Stimulated activated effector memory CD8-positive, alpha-beta T cell treated with anti-CD3 and anti-CD28 coated beads, Interleukin-12 subunit alpha, Interleukin-12 subunit beta, amount 100 ng/mL, for 72 hours (primary cell): ENCODE results near the gene PLEKHG4B.
"Not testable (repeated sequence)": the region's sequence is repeated elsewhere in the genome, so short reads cannot be mapped to it uniquely, and the experiment has no call there.

ENCODE experiments used
- ATAC-seq: fragments of 150-1000 bp; cut with Tn5 transposase; 2 replicates; pipeline ENCODE4 v1.10.0; 2021
- DNase-seq, 2 donors: peaks; one replicate each; pipeline ENCODE4 v3.0.0; 2021 to 2022; ENCODE audit warnings: low spot score in 2 of 2
- H3K27ac Mint-ChIP-seq: one replicate; pipeline ENCODE4 v1.8.0; 2022; ENCODE audit warnings: mild to moderate bottlenecking, mixed read lengths
- H3K36me3 Mint-ChIP-seq: one replicate; pipeline ENCODE4 v1.8.0; 2022; ENCODE audit warnings: mild to moderate bottlenecking, mixed read lengths
- H3K4me1 Mint-ChIP-seq: one replicate; pipeline ENCODE4 v1.8.0; 2022; ENCODE audit warnings: mixed read lengths
- H3K4me3 Mint-ChIP-seq: one replicate; pipeline ENCODE4 v1.8.0; 2022; ENCODE audit warnings: mild to moderate bottlenecking, mixed read lengths
- H3K9me3 Mint-ChIP-seq: one replicate; pipeline ENCODE4 v1.8.0; 2022; ENCODE audit warnings: mixed read lengths

PLEKHG4B gene

GRCh38 chr5:99815-100214 lies 7.8 kb downstream of the PLEKHG4B start:
- no peak overlapping the region for H3K4me3 Mint-ChIP-seq
- H3K4me1 Mint-ChIP-seq, result no peaks in the 10 kb centered on the region
- DNase-seq (no peak), ATAC-seq (no peak)
- no peak overlapping the region for H3K27ac Mint-ChIP-seq
- no peaks in the 10 kb centered on the region for H3K9me3 Mint-ChIP-seq
- no peaks in the 10 kb centered on the region for H3K36me3 Mint-ChIP-seq

GRCh38 chr5:102411-103043 lies 10.6 kb downstream of the PLEKHG4B start:
- DNase-seq (no peak), ATAC-seq (no peak)
- Mint-ChIP-seq H3K9me3 (no peaks in the 10 kb centered on the region), H3K4me3 (no peak overlapping the region), H3K27ac (no peak overlapping the region), H3K36me3 (no peaks in the 10 kb centered on the region), H3K4me1 (no peaks in the 10 kb centered on the region)

GRCh38 chr5:104106-104505 lies 12.1 kb downstream of the PLEKHG4B start:
- DNase-seq, H3K9me3 Mint-ChIP-seq, H3K36me3 Mint-ChIP-seq, H3K4me3 Mint-ChIP-seq, ATAC-seq, H3K4me1 Mint-ChIP-seq, H3K27ac Mint-ChIP-seq: not testable (repeated sequence)

GRCh38 chr5:104778-105296 lies 12.9 kb downstream of the PLEKHG4B start:
- DNase-seq, result no peak
- no peaks in the 10 kb centered on the region for H3K9me3 Mint-ChIP-seq
- no peaks in the 10 kb centered on the region for H3K36me3 Mint-ChIP-seq
- no peak overlapping the region for H3K4me3 Mint-ChIP-seq
- no peaks in the 10 kb centered on the region for H3K4me1 Mint-ChIP-seq
- no peak overlapping the region for H3K27ac Mint-ChIP-seq
- no peak for ATAC-seq

GRCh38 chr5:105504-106070 lies 13.6 kb downstream of the PLEKHG4B start:
- no peak overlapping the region for H3K4me3 Mint-ChIP-seq
- H3K36me3 Mint-ChIP-seq, result no peaks in the 10 kb centered on the region
- no peaks in the 10 kb centered on the region for H3K4me1 Mint-ChIP-seq
- ATAC-seq, result no peak
- H3K9me3 Mint-ChIP-seq, result peaks cover 3% of the 10 kb centered on the region
- DNase-seq, result no peak
- no peak overlapping the region for H3K27ac Mint-ChIP-seq

- Mint-ChIP-seq H3K36me3 (no peaks in the 10 kb centered on the region), H3K9me3 (peaks cover 3% of the 10 kb centered on the region), H3K4me1 (no peaks in the 10 kb centered on the region), H3K27ac (no peak overlapping the region), H3K4me3 (no peak overlapping the region)
- ATAC-seq (no peak), DNase-seq (no peak)
Measured at GRCh38 chr5:106587-106986, 14.6 kb downstream of the PLEKHG4B start.

GRCh38 chr5:107526-107925 lies 15.6 kb downstream of the PLEKHG4B start:
- no peak for DNase-seq

GRCh38 chr5:109826-110225 lies 17.9 kb downstream of the PLEKHG4B start:
- Mint-ChIP-seq H3K9me3 (peaks cover 3% of the 10 kb centered on the region), H3K4me3 (no peak overlapping the region), H3K4me1 (no peaks in the 10 kb centered on the region)

More at GRCh38 chr5:107526-107925, 15.6 kb downstream of the PLEKHG4B start:
- no peak overlapping the region for H3K4me3 Mint-ChIP-seq
- H3K9me3 Mint-ChIP-seq, result peaks cover 3% of the 10 kb centered on the region
- no peaks in the 10 kb centered on the region for H3K4me1 Mint-ChIP-seq
- H3K27ac Mint-ChIP-seq, result no peak overlapping the region
- no peaks in the 10 kb centered on the region for H3K36me3 Mint-ChIP-seq
- ATAC-seq, result no peak

GRCh38 chr5:110270-110888 lies 18.4 kb downstream of the PLEKHG4B start:
- ATAC-seq (no peak), DNase-seq (no peak)
- Mint-ChIP-seq H3K4me3 (no peak overlapping the region), H3K27ac (no peak overlapping the region), H3K9me3 (peaks cover 3% of the 10 kb centered on the region), H3K36me3 (no peaks in the 10 kb centered on the region), H3K4me1 (no peaks in the 10 kb centered on the region)

More at GRCh38 chr5:109826-110225, 17.9 kb downstream of the PLEKHG4B start:
- H3K36me3 Mint-ChIP-seq, result no peaks in the 10 kb centered on the region
- ATAC-seq, result no peak
- DNase-seq, result no peak
- H3K27ac Mint-ChIP-seq, result no peak overlapping the region

GRCh38 chr5:111171-111570 lies 19.2 kb downstream of the PLEKHG4B start:
- no peaks in the 10 kb centered on the region for H3K36me3 Mint-ChIP-seq
- H3K4me1 Mint-ChIP-seq, result no peaks in the 10 kb centered on the region
- H3K9me3 Mint-ChIP-seq, result peaks cover 3% of the 10 kb centered on the region
- DNase-seq (no peak), ATAC-seq (no peak)
- H3K4me3 Mint-ChIP-seq, result no peak overlapping the region
- no peak overlapping the region for H3K27ac Mint-ChIP-seq

GRCh38 chr5:119486-120097 lies 27.6 kb downstream of the PLEKHG4B start:
- Mint-ChIP-seq H3K36me3 (no peaks in the 10 kb centered on the region), H3K9me3 (peaks cover 8% of the 10 kb centered on the region), H3K4me1 (no peaks in the 10 kb centered on the region), H3K4me3 (no peak overlapping the region), H3K27ac (no peak overlapping the region)
- no peak for ATAC-seq
- no peak for DNase-seq

GRCh38 chr5:121432-121831 lies 29.5 kb downstream of the PLEKHG4B start:
- H3K4me1 Mint-ChIP-seq, result no peaks in the 10 kb centered on the region
- H3K4me3 Mint-ChIP-seq, result no peak overlapping the region
- peaks cover 14% of the 10 kb centered on the region for H3K9me3 Mint-ChIP-seq
- no peak overlapping the region for H3K27ac Mint-ChIP-seq
- no peaks in the 10 kb centered on the region for H3K36me3 Mint-ChIP-seq
- DNase-seq (no peak), ATAC-seq (no peak)

- ATAC-seq, result no peak
- no peak overlapping the region for H3K4me3 Mint-ChIP-seq
Measured at GRCh38 chr5:125815-126214, 33.8 kb downstream of the PLEKHG4B start.

GRCh38 chr5:126806-127205 lies 34.8 kb downstream of the PLEKHG4B start:
- Mint-ChIP-seq H3K4me1 (no peaks in the 10 kb centered on the region), H3K27ac (no peak overlapping the region), H3K36me3 (no peaks in the 10 kb centered on the region), H3K4me3 (no peak overlapping the region), H3K9me3 (peaks cover 12% of the 10 kb centered on the region)
- DNase-seq (no peak), ATAC-seq (no peak)

More at GRCh38 chr5:125815-126214, 33.8 kb downstream of the PLEKHG4B start:
- Mint-ChIP-seq H3K36me3 (no peaks in the 10 kb centered on the region), H3K4me1 (no peaks in the 10 kb centered on the region), H3K27ac (no peak overlapping the region), H3K9me3 (peaks cover 16% of the 10 kb centered on the region)
- no peak for DNase-seq

- no peaks in the 10 kb centered on the region for H3K36me3 Mint-ChIP-seq
- no peak for ATAC-seq
Measured at GRCh38 chr5:127886-128285, 35.9 kb downstream of the PLEKHG4B start.

More at GRCh38 chr5:127886-128285, 35.9 kb downstream of the PLEKHG4B start:
- Mint-ChIP-seq H3K4me3 (no peak overlapping the region), H3K27ac (no peak overlapping the region), H3K9me3 (peaks cover 12% of the 10 kb centered on the region), H3K4me1 (no peaks in the 10 kb centered on the region)
- no peak for DNase-seq
